ENCODE results near the gene SYNPO2.

The SYNPO2 gene

GRCh38 chr4:119068529-119068962, 179.9 kb downstream of the SYNPO2 start:
- Histone ChIP-seq H3K4me3 (ENCODE audit: low read depth in 1 of 2, low read length in 2 of 2) (no peak overlapping the region), H3K27ac (ENCODE audit: low read depth, low read length) (no peak overlapping the region), H3K4me1 (ENCODE audit: control insufficient read depth in 1 of 2, insufficient read depth in 2 of 2, low read length in 2 of 2) (no peaks in the 10 kb centered on the region), H3K36me3 (ENCODE audit: control insufficient read depth in 1 of 2, insufficient read depth in 2 of 2, low read length in 2 of 2) (no peaks in the 10 kb centered on the region), H3K9me3 (ENCODE audit: control insufficient read depth in 1 of 2, low read length in 2 of 2) (no peaks in the 10 kb centered on the region), H3K9ac (ENCODE audit: low read depth in 1 of 2, low read length in 2 of 2) (no peak overlapping the region), H3K27me3 (ENCODE audit: control insufficient read depth in 1 of 2, insufficient read depth in 2 of 2, low read length in 2 of 2) (no peaks in the 10 kb centered on the region)

DNA sequence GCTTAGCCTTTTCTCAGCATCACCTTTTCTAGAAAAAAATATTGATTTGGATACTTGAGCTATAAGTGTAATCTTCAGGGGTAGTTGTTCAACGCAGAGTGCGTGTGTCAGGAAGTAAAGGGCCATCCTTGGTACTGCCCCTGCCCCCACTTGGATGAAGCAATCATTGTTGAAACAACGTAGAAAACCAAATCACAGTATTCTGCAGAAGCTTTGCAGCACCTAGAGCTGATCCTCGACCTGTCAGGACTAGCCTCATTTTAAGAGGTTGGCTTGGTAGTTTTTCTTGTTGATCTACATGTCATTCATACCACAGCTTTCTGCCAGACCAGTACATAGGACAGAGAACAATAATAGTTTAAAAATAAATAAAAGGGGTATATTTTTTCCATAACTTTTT, 181.6 kb downstream of the SYNPO2 start:
- H3K27me3 ChIP-seq (ENCODE audit: control insufficient read depth in 1 of 2, insufficient read depth in 2 of 2, low read length in 2 of 2): no peaks in the 10 kb centered on the region
- no peaks in the 10 kb centered on the region for H3K4me1 ChIP-seq (ENCODE audit: control insufficient read depth in 1 of 2, insufficient read depth in 2 of 2, low read length in 2 of 2)
- no peak overlapping the region for H3K27ac ChIP-seq (ENCODE audit: low read depth, low read length)
- no peaks in the 10 kb centered on the region for H3K9me3 ChIP-seq (ENCODE audit: control insufficient read depth in 1 of 2, low read length in 2 of 2)
- no peak overlapping the region for H3K9ac ChIP-seq (ENCODE audit: low read depth in 1 of 2, low read length in 2 of 2)
- H3K4me3 ChIP-seq (ENCODE audit: low read depth in 1 of 2, low read length in 2 of 2): no peak overlapping the region
- H3K36me3 ChIP-seq (ENCODE audit: control insufficient read depth in 1 of 2, insufficient read depth in 2 of 2, low read length in 2 of 2): no peaks in the 10 kb centered on the region

DNA sequence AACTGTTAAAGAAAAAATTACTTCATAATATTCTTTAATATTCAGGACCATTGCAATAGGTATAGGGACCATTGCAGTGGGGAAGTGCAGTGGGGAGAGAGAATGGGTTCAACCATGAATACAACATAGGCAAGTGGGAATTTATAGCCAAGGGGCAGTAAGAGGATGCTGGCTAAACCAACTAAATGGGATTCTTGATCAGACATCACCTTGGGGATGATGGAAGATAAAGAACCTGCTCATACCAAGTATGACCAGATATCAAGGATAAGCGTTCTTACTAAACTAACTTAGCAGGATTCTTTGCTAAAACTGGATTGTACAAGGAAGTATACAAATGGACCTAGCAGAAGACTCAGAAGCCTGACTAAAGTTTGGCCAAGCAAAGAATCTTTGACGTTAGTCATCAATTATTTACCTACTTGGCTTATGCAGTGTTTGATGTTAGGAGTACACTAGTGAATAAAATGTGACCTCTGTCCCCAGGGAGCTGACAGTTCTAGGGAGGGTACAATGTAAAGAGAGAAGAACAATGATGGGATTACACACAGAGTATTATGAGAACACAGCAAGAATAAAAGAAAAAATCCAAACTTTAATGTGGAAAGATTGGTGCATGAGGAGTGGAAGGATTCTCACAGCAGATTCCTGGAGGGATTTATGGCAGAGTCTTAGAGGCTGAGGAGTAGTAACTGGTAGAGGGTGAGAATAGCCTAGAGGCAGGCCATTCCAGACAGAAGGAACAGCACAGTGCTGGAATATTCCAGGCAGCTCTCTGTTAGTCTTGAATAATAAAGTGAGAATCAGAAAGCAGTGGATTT, 192.3 kb downstream of the SYNPO2 start:
- Histone ChIP-seq H3K27me3 (ENCODE audit: control insufficient read depth in 1 of 2, insufficient read depth in 2 of 2, low read length in 2 of 2) (no peaks in the 10 kb centered on the region), H3K9ac (ENCODE audit: low read depth in 1 of 2, low read length in 2 of 2) (no peak overlapping the region), H3K4me1 (ENCODE audit: control insufficient read depth in 1 of 2, insufficient read depth in 2 of 2, low read length in 2 of 2) (peaks cover 4 to 17% of the 10 kb centered on the region in 2 donors), H3K27ac (ENCODE audit: low read depth, low read length) (no peak overlapping the region), H3K9me3 (ENCODE audit: control insufficient read depth in 1 of 2, low read length in 2 of 2) (no peaks in the 10 kb centered on the region), H3K36me3 (ENCODE audit: control insufficient read depth in 1 of 2, insufficient read depth in 2 of 2, low read length in 2 of 2) (no peaks in the 10 kb centered on the region), H3K4me3 (ENCODE audit: low read depth in 1 of 2, low read length in 2 of 2) (no peak overlapping the region)

- H3K36me3 ChIP-seq (ENCODE audit: control insufficient read depth in 1 of 2, insufficient read depth in 2 of 2, low read length in 2 of 2): no peaks in the 10 kb centered on the region
- H3K4me1 ChIP-seq (ENCODE audit: control insufficient read depth in 1 of 2, insufficient read depth in 2 of 2, low read length in 2 of 2): peaks cover 4 to 17% of the 10 kb centered on the region in 2 donors
- H3K27me3 ChIP-seq (ENCODE audit: control insufficient read depth in 1 of 2, insufficient read depth in 2 of 2, low read length in 2 of 2): no peaks in the 10 kb centered on the region
- H3K9ac ChIP-seq (ENCODE audit: low read depth in 1 of 2, low read length in 2 of 2): no peak overlapping the region
- no peak overlapping the region for H3K27ac ChIP-seq (ENCODE audit: low read depth, low read length)
- no peak overlapping the region for H3K4me3 ChIP-seq (ENCODE audit: low read depth in 1 of 2, low read length in 2 of 2)
- H3K9me3 ChIP-seq (ENCODE audit: control insufficient read depth in 1 of 2, low read length in 2 of 2): no peaks in the 10 kb centered on the region
Measured at GRCh38 chr4:119081542-119081859, 192.8 kb downstream of the SYNPO2 start.

DNA sequence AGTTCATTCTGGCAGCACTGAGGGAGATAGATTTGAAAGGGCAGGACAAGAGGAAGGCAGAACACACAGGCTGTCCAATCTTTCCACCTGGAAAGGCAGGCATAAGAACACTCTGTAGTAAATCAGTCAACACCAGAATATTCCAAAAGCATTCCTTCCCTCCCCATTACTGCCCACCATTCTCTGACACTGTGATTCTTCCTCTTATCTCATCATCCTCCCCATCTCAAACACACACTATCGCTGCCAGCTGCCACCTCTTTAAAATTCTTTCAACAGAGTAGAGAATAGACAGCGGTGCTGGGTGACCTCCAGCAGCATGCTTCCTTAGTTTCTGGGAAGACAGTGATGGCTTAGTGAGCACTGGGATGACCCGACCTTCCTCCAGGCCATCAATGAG, 193.3 kb downstream of the SYNPO2 start:
- H3K27ac ChIP-seq (ENCODE audit: low read depth, low read length): no peak overlapping the region
- no peak overlapping the region for H3K4me3 ChIP-seq (ENCODE audit: low read depth in 1 of 2, low read length in 2 of 2)
- H3K36me3 ChIP-seq (ENCODE audit: control insufficient read depth in 1 of 2, insufficient read depth in 2 of 2, low read length in 2 of 2): no peaks in the 10 kb centered on the region
- H3K4me1 ChIP-seq (ENCODE audit: control insufficient read depth in 1 of 2, insufficient read depth in 2 of 2, low read length in 2 of 2): peaks cover 4 to 17% of the 10 kb centered on the region in 2 donors
- H3K9ac ChIP-seq (ENCODE audit: low read depth in 1 of 2, low read length in 2 of 2): no peak overlapping the region
- H3K27me3 ChIP-seq (ENCODE audit: control insufficient read depth in 1 of 2, insufficient read depth in 2 of 2, low read length in 2 of 2): no peaks in the 10 kb centered on the region
- no peaks in the 10 kb centered on the region for H3K9me3 ChIP-seq (ENCODE audit: control insufficient read depth in 1 of 2, low read length in 2 of 2)

DNA sequence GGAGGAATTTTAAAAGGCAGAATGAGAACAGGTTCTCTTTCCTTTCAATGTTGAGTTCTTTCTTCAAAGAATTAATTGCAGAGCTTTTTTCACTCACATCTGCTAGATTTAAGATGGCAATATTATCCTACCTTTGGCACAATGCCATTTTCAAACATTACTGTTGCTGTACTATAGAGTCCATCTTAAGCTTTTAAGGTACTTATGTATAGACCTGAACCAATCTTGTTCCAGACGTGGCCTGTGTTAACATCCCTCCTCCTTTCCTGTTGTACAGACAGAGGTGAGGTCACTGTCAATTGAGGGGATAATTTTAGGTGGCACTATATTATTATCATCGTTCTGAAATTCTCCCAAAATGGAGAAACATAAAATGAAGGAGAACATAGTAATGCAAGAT, 194.0 kb downstream of the SYNPO2 start:
- Histone ChIP-seq H3K9ac (ENCODE audit: low read depth in 1 of 2, low read length in 2 of 2) (no peak overlapping the region), H3K4me1 (ENCODE audit: control insufficient read depth in 1 of 2, insufficient read depth in 2 of 2, low read length in 2 of 2) (peaks cover 4 to 22% of the 10 kb centered on the region in 2 donors), H3K27me3 (ENCODE audit: control insufficient read depth in 1 of 2, insufficient read depth in 2 of 2, low read length in 2 of 2) (no peaks in the 10 kb centered on the region), H3K27ac (ENCODE audit: low read depth, low read length) (no peak overlapping the region), H3K36me3 (ENCODE audit: control insufficient read depth in 1 of 2, insufficient read depth in 2 of 2, low read length in 2 of 2) (no peaks in the 10 kb centered on the region), H3K4me3 (ENCODE audit: low read depth in 1 of 2, low read length in 2 of 2) (no peak overlapping the region), H3K9me3 (ENCODE audit: control insufficient read depth in 1 of 2, low read length in 2 of 2) (no peaks in the 10 kb centered on the region)

GRCh38 chr4:119084513-119084912, 195.9 kb downstream of the SYNPO2 start:
- Histone ChIP-seq H3K4me3 (ENCODE audit: low read depth in 1 of 2, low read length in 2 of 2) (no peak overlapping the region), H3K9me3 (ENCODE audit: control insufficient read depth in 1 of 2, low read length in 2 of 2) (no peaks in the 10 kb centered on the region), H3K9ac (ENCODE audit: low read depth in 1 of 2, low read length in 2 of 2) (no peak overlapping the region), H3K27me3 (ENCODE audit: control insufficient read depth in 1 of 2, insufficient read depth in 2 of 2, low read length in 2 of 2) (no peaks in the 10 kb centered on the region), H3K36me3 (ENCODE audit: control insufficient read depth in 1 of 2, insufficient read depth in 2 of 2, low read length in 2 of 2) (no peaks in the 10 kb centered on the region), H3K4me1 (ENCODE audit: control insufficient read depth in 1 of 2, insufficient read depth in 2 of 2, low read length in 2 of 2) (peaks cover 4 to 22% of the 10 kb centered on the region in 2 donors), H3K27ac (ENCODE audit: low read depth, low read length) (no peak overlapping the region)

DNA sequence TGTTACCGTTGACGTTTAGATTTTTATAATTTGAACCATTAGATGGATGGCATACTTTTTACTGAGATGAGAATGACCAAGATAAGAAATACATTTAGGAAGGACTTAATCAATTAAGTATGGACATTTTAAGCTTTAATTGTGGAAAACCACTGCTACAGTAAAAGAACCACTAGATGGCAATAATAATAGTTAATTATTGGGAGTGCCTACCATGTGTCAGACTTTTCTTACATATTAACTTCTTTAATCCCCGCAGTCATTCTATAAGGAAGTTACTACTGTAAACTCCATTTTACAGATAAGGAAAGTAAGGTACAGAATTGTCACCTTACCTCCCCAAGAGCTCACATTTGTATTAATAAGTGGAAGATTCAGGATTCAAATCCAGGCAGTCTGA, 198.5 kb downstream of the SYNPO2 start:
- Histone ChIP-seq H3K27me3 (ENCODE audit: control insufficient read depth in 1 of 2, insufficient read depth in 2 of 2, low read length in 2 of 2) (no peaks in the 10 kb centered on the region), H3K4me1 (ENCODE audit: control insufficient read depth in 1 of 2, insufficient read depth in 2 of 2, low read length in 2 of 2) (peaks cover 0 to 5% of the 10 kb centered on the region in 2 donors), H3K36me3 (ENCODE audit: control insufficient read depth in 1 of 2, insufficient read depth in 2 of 2, low read length in 2 of 2) (no peaks in the 10 kb centered on the region), H3K4me3 (ENCODE audit: low read depth in 1 of 2, low read length in 2 of 2) (no peak overlapping the region), H3K27ac (ENCODE audit: low read depth, low read length) (no peak overlapping the region), H3K9ac (ENCODE audit: low read depth in 1 of 2, low read length in 2 of 2) (no peak overlapping the region), H3K9me3 (ENCODE audit: control insufficient read depth in 1 of 2, low read length in 2 of 2) (no peaks in the 10 kb centered on the region)

- H3K4me3 ChIP-seq (ENCODE audit: low read depth in 1 of 2, low read length in 2 of 2): no peak overlapping the region
- no peaks in the 10 kb centered on the region for H3K27me3 ChIP-seq (ENCODE audit: control insufficient read depth in 1 of 2, insufficient read depth in 2 of 2, low read length in 2 of 2)
- no peak overlapping the region for H3K9ac ChIP-seq (ENCODE audit: low read depth in 1 of 2, low read length in 2 of 2)
- H3K27ac ChIP-seq (ENCODE audit: low read depth, low read length): no peak overlapping the region
- H3K36me3 ChIP-seq (ENCODE audit: control insufficient read depth in 1 of 2, insufficient read depth in 2 of 2, low read length in 2 of 2): no peaks in the 10 kb centered on the region
- H3K4me1 ChIP-seq (ENCODE audit: control insufficient read depth in 1 of 2, insufficient read depth in 2 of 2, low read length in 2 of 2): peaks cover 0 to 5% of the 10 kb centered on the region in 2 donors
- H3K9me3 ChIP-seq (ENCODE audit: control insufficient read depth in 1 of 2, low read length in 2 of 2): no peaks in the 10 kb centered on the region
Measured at GRCh38 chr4:119087656-119088055, 199.0 kb downstream of the SYNPO2 start.

- Histone ChIP-seq H3K9me3 (ENCODE audit: control insufficient read depth in 1 of 2, low read length in 2 of 2) (no peaks in the 10 kb centered on the region), H3K4me3 (ENCODE audit: low read depth in 1 of 2, low read length in 2 of 2) (no peak overlapping the region), H3K27ac (ENCODE audit: low read depth, low read length) (no peak overlapping the region), H3K4me1 (ENCODE audit: control insufficient read depth in 1 of 2, insufficient read depth in 2 of 2, low read length in 2 of 2) (no peaks in the 10 kb centered on the region), H3K9ac (ENCODE audit: low read depth in 1 of 2, low read length in 2 of 2) (no peak overlapping the region), H3K36me3 (ENCODE audit: control insufficient read depth in 1 of 2, insufficient read depth in 2 of 2, low read length in 2 of 2) (no peaks in the 10 kb centered on the region), H3K27me3 (ENCODE audit: control insufficient read depth in 1 of 2, insufficient read depth in 2 of 2, low read length in 2 of 2) (no peaks in the 10 kb centered on the region)
Measured at GRCh38 chr4:119093042-119093827, 204.6 kb downstream of the SYNPO2 start.

Measured in duodenal mucosa (tissue), 2 donors.